Measurements from ENCODE around the gene OR11A1.

- TF ChIP-seq GABPA (IDR thresholded peaks at IDR 0.05; ENCODE audit: low read depth) (no peak), CTCF (IDR thresholded peaks at IDR 0.05; ENCODE audit: insufficient read depth, low read length) (no peak)
Measured at GRCh38 chr6:29487131-29487530, 30.3 kb upstream of the OR11A1 start.

Data from HL-60 (cell line).